ENCODE results near the gene YKT6. TPM values are rescaled to one million over a fixed set of nuclear protein-coding genes. Genes with fewer than 3 reads are reported as not detected.
A peak's percentile ranks its signal among the peaks of the same experiment; 100 is the strongest.

YKT6 gene
- total RNA-seq, 1 donor from 2014 or later, result 178 TPM

GRCh38 chr7:44210107-44210506 lies 9.3 kb downstream of the YKT6 start:
- no peak for TF ChIP-seq CTCF (IDR thresholded peaks at IDR 0.05; ENCODE audit: partially characterized antibody, unreplicated experiment)
- Mint-ChIP-seq H3K36me3 (ENCODE audit: unreplicated experiment) (no peaks in the 10 kb centered on the region), H3K4me1 (ENCODE audit: low read depth, unreplicated experiment) (peaks cover 6% of the 10 kb centered on the region), H3K4me3 (ENCODE audit: unreplicated experiment) (no peak overlapping the region), H3K27ac (ENCODE audit: unreplicated experiment) (peak overlapping the region; percentile 11), H3K27me3 (ENCODE audit: unreplicated experiment) (peaks cover 2% of the 10 kb centered on the region), H3K9me3 (ENCODE audit: unreplicated experiment) (peaks cover 2% of the 10 kb centered on the region)
- DNase-seq, result no peak

GRCh38 chr7:44211126-44211675 lies 10.4 kb downstream of the YKT6 start:
- TF ChIP-seq CTCF (IDR thresholded peaks at IDR 0.05; ENCODE audit: partially characterized antibody, unreplicated experiment), result no peak
- Mint-ChIP-seq H3K27me3 (ENCODE audit: unreplicated experiment) (peaks cover 2% of the 10 kb centered on the region), H3K4me3 (ENCODE audit: unreplicated experiment) (no peak overlapping the region), H3K27ac (ENCODE audit: unreplicated experiment) (no peak overlapping the region), H3K9me3 (ENCODE audit: unreplicated experiment) (peaks cover 2% of the 10 kb centered on the region), H3K4me1 (ENCODE audit: low read depth, unreplicated experiment) (peaks cover 6% of the 10 kb centered on the region), H3K36me3 (ENCODE audit: unreplicated experiment) (no peaks in the 10 kb centered on the region)
- DNase-seq, result no peak

GRCh38 chr7:44212018-44212417 lies 11.2 kb downstream of the YKT6 start:
- peaks cover 2% of the 10 kb centered on the region for H3K9me3 Mint-ChIP-seq (ENCODE audit: unreplicated experiment)
- no peaks in the 10 kb centered on the region for H3K36me3 Mint-ChIP-seq (ENCODE audit: unreplicated experiment)
- H3K4me1 Mint-ChIP-seq (ENCODE audit: low read depth, unreplicated experiment), result peaks cover 12% of the 10 kb centered on the region
- no peak for DNase-seq
- no peak overlapping the region for H3K4me3 Mint-ChIP-seq (ENCODE audit: unreplicated experiment)
- TF ChIP-seq CTCF (IDR thresholded peaks at IDR 0.05; ENCODE audit: partially characterized antibody, unreplicated experiment), result no peak
- peaks cover 5% of the 10 kb centered on the region for H3K27me3 Mint-ChIP-seq (ENCODE audit: unreplicated experiment)
- no peak overlapping the region for H3K27ac Mint-ChIP-seq (ENCODE audit: unreplicated experiment)

GRCh38 chr7:44212581-44213184 lies 11.9 kb downstream of the YKT6 start:
- Mint-ChIP-seq H3K27me3 (ENCODE audit: unreplicated experiment) (peaks cover 5% of the 10 kb centered on the region), H3K36me3 (ENCODE audit: unreplicated experiment) (no peaks in the 10 kb centered on the region), H3K27ac (ENCODE audit: unreplicated experiment) (no peak overlapping the region), H3K4me1 (ENCODE audit: low read depth, unreplicated experiment) (peaks cover 14% of the 10 kb centered on the region), H3K4me3 (ENCODE audit: unreplicated experiment) (no peak overlapping the region), H3K9me3 (ENCODE audit: unreplicated experiment) (peaks cover 2% of the 10 kb centered on the region)
- DNase-seq, result no peak
- TF ChIP-seq CTCF (IDR thresholded peaks at IDR 0.05; ENCODE audit: partially characterized antibody, unreplicated experiment), result no peak

GRCh38 chr7:44213206-44213876 lies 12.6 kb downstream of the YKT6 start:
- no peaks in the 10 kb centered on the region for H3K36me3 Mint-ChIP-seq (ENCODE audit: unreplicated experiment)
- peak overlapping the region; percentile 71 for H3K27ac Mint-ChIP-seq (ENCODE audit: unreplicated experiment)
- no peak for TF ChIP-seq CTCF (IDR thresholded peaks at IDR 0.05; ENCODE audit: partially characterized antibody, unreplicated experiment)
- H3K4me3 Mint-ChIP-seq (ENCODE audit: unreplicated experiment), result no peak overlapping the region
- H3K9me3 Mint-ChIP-seq (ENCODE audit: unreplicated experiment), result peaks cover 6% of the 10 kb centered on the region
- H3K27me3 Mint-ChIP-seq (ENCODE audit: unreplicated experiment), result peaks cover 5% of the 10 kb centered on the region
- H3K4me1 Mint-ChIP-seq (ENCODE audit: low read depth, unreplicated experiment), result peaks cover 18% of the 10 kb centered on the region
- DNase-seq, result no peak

Measured in glutamatergic neuron (in vitro differentiated cells).